Mesothelial cell of epicardium (in vitro differentiated cells): ENCODE data around the gene TMTC2. TPM values are rescaled to one million over a fixed set of nuclear protein-coding genes. Genes with fewer than 3 reads are reported as not detected.
"Not testable (repeated sequence)": the region's sequence is repeated elsewhere in the genome, so short reads cannot be mapped to it uniquely, and the experiment has no call there.

ENCODE experiments used
- DNase-seq, 2 experiments: peaks; one replicate each; pipeline ENCODE4 v3.0.0; 2021; ENCODE audit warnings: low spot score in 2 of 2; ENCODE audit not compliant: unreplicated experiment in 2 of 2
- H3K27ac Mint-ChIP-seq: 2 replicates; pipeline ENCODE4 v1.8.0; 2021; ENCODE audit warnings: mixed read lengths
- H3K27me3 Mint-ChIP-seq: 2 replicates; pipeline ENCODE4 v1.8.0; 2021; ENCODE audit warnings: low read depth, mixed read lengths
- H3K36me3 Mint-ChIP-seq: 2 replicates; pipeline ENCODE4 v1.8.0; 2021; ENCODE audit warnings: mixed read lengths
- H3K4me1 Mint-ChIP-seq: 2 replicates; pipeline ENCODE4 v1.8.0; 2021; ENCODE audit warnings: mixed read lengths
- H3K4me3 Mint-ChIP-seq: 2 replicates; pipeline ENCODE4 v1.8.0; 2021; ENCODE audit warnings: mild to moderate bottlenecking, moderate library complexity, mixed read lengths
- H3K9me3 Mint-ChIP-seq: 2 replicates; pipeline ENCODE4 v1.8.0; 2021; ENCODE audit warnings: mixed read lengths
- CTCF ChIP-seq: fragments of 200-600 bp; sonication (generic); IDR thresholded peaks from one replicate; pipeline ENCODE4 v1.5.0; 2021; ENCODE audit warnings: antibody characterized with exemption; ENCODE audit not compliant: unreplicated experiment
- total RNA-seq: library from RNA; stranded (reverse); gene quantifications from 3 replicates; pipeline ENCODE4 v1.2.1, GENCODE V29; 2021

The TMTC2 gene
- total RNA-seq, 1 donor from 2014 or later, result 38.3 TPM

DNA sequence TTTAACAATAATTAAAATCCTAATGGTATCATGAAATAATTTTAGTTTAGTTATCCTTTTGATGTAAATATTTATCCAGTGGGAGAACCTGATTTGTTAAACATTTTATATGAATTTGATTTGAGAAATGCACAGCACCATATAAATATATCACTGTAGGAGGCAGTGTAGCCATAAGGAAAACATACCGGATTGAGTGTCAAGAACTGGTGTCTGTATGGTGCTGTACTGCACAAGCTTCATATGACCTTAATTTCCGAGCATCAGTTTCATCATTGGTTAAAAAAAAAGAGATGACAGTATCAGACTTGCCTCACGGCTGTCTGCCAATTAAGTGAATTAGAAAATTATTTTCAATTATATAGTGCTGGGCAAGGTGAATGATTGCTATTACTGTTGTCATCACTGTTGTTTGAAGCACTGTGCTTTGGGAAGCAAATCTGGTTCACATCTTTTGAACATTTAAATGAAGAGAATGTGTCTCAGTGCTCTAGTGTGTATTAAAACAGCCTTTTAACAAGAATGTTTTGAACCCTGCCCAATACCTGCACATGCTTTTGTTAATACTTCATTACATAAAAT, 72.1 kb downstream of the TMTC2 start:
- H3K9me3 Mint-ChIP-seq, result no peaks in the 10 kb centered on the region
- no peak for DNase-seq
- no peak overlapping the region for H3K27ac Mint-ChIP-seq
- no peak for TF ChIP-seq CTCF
- peaks cover 2% of the 10 kb centered on the region for H3K36me3 Mint-ChIP-seq
- H3K4me1 Mint-ChIP-seq, result peaks cover 43% of the 10 kb centered on the region
- H3K27me3 Mint-ChIP-seq, result no peaks in the 10 kb centered on the region
- no peak overlapping the region for H3K4me3 Mint-ChIP-seq

- H3K36me3 Mint-ChIP-seq, result peaks cover 2% of the 10 kb centered on the region
- peaks cover 39% of the 10 kb centered on the region for H3K4me1 Mint-ChIP-seq
- H3K9me3 Mint-ChIP-seq, result no peaks in the 10 kb centered on the region
- no peak for DNase-seq
- TF ChIP-seq CTCF, result no peak
- H3K27ac Mint-ChIP-seq, result no peak overlapping the region
- no peaks in the 10 kb centered on the region for H3K27me3 Mint-ChIP-seq
- no peak overlapping the region for H3K4me3 Mint-ChIP-seq
Measured at GRCh38 chr12:82760423-82760822, 73.7 kb downstream of the TMTC2 start.

- not testable (repeated sequence) for H3K4me3 Mint-ChIP-seq, H3K36me3 Mint-ChIP-seq, H3K27ac Mint-ChIP-seq, H3K4me1 Mint-ChIP-seq, H3K9me3 Mint-ChIP-seq, DNase-seq, H3K27me3 Mint-ChIP-seq
Measured at GRCh38 chr12:82765206-82765605, 78.5 kb downstream of the TMTC2 start.

- DNase-seq, result no peak
- no peak for TF ChIP-seq CTCF
- H3K4me3 Mint-ChIP-seq, result no peak overlapping the region
- H3K4me1 Mint-ChIP-seq, result peaks cover 9% of the 10 kb centered on the region
- peak overlapping the region; percentile 4 for H3K27ac Mint-ChIP-seq
- no peaks in the 10 kb centered on the region for H3K9me3 Mint-ChIP-seq
- peaks cover 2% of the 10 kb centered on the region for H3K36me3 Mint-ChIP-seq
- H3K27me3 Mint-ChIP-seq, result no peaks in the 10 kb centered on the region
Measured at GRCh38 chr12:82765971-82766705, 79.4 kb downstream of the TMTC2 start.

GRCh38 chr12:82774666-82775065, 88.0 kb downstream of the TMTC2 start:
- H3K36me3 Mint-ChIP-seq, result peaks cover 9% of the 10 kb centered on the region
- no peaks in the 10 kb centered on the region for H3K27me3 Mint-ChIP-seq
- H3K9me3 Mint-ChIP-seq, result peaks cover 5% of the 10 kb centered on the region
- no peaks in the 10 kb centered on the region for H3K4me1 Mint-ChIP-seq
- H3K4me3 Mint-ChIP-seq, result no peak overlapping the region
- no peak overlapping the region for H3K27ac Mint-ChIP-seq
- TF ChIP-seq CTCF, result no peak
- DNase-seq, result no peak

DNA sequence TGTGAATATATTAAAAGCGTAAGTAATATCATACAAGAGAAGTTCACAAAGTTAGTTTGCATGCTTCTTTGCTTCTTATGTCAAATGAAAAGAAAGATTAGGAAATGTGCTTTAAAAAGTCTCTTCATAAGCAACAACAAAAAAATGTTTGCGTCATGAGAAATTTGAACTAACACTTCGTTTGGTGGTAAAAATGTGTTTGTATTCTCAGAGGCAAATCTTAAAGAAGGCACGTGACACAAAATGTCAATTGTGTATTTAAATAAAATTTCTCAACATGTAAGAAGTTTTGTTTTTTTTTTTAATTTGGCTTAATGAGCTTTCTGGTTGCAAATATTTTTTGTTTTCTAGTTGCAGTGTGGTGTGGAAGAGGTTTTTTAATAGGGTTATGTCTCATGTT, 93.8 kb downstream of the TMTC2 start:
- Mint-ChIP-seq H3K9me3 (no peaks in the 10 kb centered on the region), H3K27ac (no peak overlapping the region), H3K27me3 (no peaks in the 10 kb centered on the region), H3K36me3 (peaks cover 5% of the 10 kb centered on the region), H3K4me1 (peaks cover 7% of the 10 kb centered on the region), H3K4me3 (no peak overlapping the region)
- TF ChIP-seq CTCF, result no peak
- DNase-seq, result no peak
